ENCODE results near the gene TTI1.

The TTI1 gene

GRCh38 chr20:37991157-37991866, 41.9 kb downstream of the TTI1 start:
- DNase-seq (ENCODE audit: extremely low read depth, low read depth), result no peak
- no peak for TF ChIP-seq CTCF (IDR thresholded peaks at IDR 0.05; ENCODE audit: low read depth, low read length, missing control alignments)
- H3K4me3 ChIP-seq (replicated peaks; ENCODE audit: low read depth, low read length), result no peak overlapping the region

GRCh38 chr20:37990571-37991151, 42.6 kb downstream of the TTI1 start:
- TF ChIP-seq CTCF (IDR thresholded peaks at IDR 0.05; ENCODE audit: low read depth, low read length, missing control alignments), result no peak
- no peak for DNase-seq (ENCODE audit: extremely low read depth, low read depth)

DNA sequence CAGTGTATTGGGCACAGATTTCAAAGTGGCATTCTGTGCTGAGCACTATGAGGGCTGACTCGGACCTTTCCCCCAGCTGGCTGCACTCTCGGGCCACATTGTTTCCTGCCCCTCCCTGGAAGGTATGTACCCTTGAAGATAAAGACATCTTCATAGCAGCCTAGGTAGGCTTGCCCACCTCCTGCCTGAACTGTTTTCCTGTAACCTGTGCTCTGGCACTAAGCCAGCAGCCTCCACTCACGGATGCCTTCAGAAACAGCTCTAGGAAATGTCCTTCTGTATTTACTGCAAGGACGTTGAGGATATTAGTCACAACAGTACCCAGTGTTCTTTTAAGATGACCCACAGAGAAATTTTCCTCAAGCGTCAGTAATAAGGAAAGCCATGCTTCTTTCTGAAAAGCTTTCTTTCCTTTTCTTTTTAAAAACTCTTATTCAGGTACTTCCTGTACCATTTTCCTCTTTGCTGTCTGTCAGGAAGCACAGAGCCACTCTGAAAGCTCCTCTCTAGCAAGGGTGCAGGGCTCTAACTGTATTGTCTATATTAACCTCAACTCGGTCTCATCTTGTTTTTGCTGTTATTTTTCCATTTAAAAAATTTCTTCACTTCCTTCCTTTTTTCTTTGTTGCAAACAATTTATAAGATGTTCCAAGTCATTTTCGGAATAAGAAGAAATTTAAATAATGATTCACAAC, 43.5 kb downstream of the TTI1 start:
- H3K4me3 ChIP-seq (replicated peaks; ENCODE audit: low read depth, low read length), result no peak overlapping the region
- DNase-seq (ENCODE audit: extremely low read depth, low read depth), result no peak
- TF ChIP-seq CTCF (IDR thresholded peaks at IDR 0.05; ENCODE audit: low read depth, low read length, missing control alignments), result no peak

More at GRCh38 chr20:37990571-37991151, 42.6 kb downstream of the TTI1 start:
- H3K4me3 ChIP-seq (replicated peaks; ENCODE audit: low read depth, low read length), result no peak overlapping the region

DNA sequence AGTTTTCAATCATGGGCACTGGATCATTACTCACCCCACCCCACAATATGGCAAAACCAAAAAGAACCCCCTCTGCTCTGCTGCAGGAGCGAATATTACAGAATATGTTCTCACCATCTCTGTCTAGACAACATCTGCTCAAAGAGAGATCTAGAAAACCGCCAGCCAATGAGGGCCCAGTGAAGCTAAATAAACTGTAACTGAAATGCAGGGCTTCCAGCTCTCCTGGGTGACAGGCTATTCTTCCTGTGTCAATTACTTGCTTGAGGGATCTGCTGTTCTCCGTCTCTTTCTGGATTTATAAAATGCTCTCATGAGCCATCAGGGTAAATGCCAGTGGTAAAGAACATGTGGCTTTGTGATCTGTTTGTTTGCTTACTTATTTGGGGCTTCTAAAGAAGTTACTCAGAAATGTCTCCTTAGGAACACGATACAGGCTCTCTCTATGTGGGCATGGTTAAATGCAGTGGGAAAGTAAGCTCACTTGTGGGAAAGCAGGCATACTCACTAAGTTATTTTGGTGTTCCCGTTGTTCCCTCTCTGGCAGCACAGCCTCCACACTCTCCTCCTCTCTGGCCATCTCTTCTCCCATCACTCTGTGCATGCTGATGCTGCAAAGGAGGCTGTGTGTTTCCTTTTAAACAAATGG, 44.8 kb downstream of the TTI1 start:
- TF ChIP-seq CTCF (IDR thresholded peaks at IDR 0.05; ENCODE audit: low read depth, low read length, missing control alignments), result no peak
- H3K4me3 ChIP-seq (replicated peaks; ENCODE audit: low read depth, low read length), result no peak overlapping the region
- DNase-seq (ENCODE audit: extremely low read depth, low read depth), result no peak

GRCh38 chr20:37987602-37988290, 45.5 kb downstream of the TTI1 start:
- no peak for DNase-seq (ENCODE audit: extremely low read depth, low read depth)
- H3K4me3 ChIP-seq (replicated peaks; ENCODE audit: low read depth, low read length), result no peak overlapping the region
- no peak for TF ChIP-seq CTCF (IDR thresholded peaks at IDR 0.05; ENCODE audit: low read depth, low read length, missing control alignments)

DNA sequence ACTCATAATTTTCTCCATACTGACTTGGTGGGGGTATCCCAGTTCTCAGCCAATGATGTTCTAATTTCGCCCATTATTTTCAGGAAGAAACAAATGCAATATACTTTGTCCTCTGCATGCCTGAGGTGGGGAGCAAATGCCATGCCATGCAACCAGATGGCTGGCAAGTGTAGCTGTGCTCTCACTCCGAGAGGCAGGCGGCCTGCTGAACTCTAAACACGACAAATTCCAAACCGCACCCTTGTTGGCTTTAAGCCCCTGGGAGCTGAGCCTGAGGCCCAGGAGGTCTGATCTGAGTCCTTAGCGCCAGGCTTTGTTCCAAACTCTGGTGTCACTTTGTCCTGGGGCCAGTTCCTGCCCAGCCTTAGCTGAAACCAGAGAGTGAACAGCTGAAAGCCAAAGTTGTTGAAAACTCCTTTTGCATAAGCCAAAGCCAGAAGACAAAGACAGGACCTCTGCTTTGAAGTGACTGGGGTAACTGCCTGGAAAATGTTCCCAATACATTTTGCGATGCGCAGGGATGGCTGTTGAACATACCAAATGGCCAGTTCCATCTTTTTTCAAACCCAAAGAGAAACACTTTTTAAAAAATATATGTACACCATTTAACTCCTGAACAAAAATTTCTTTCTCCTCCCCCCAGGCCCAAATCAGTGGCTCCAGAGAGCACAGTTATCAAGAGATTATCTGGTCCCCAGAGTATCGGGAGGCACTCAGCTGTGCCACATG, 46.2 kb downstream of the TTI1 start:
- DNase-seq (ENCODE audit: extremely low read depth, low read depth), result no peak
- no peak overlapping the region for H3K4me3 ChIP-seq (replicated peaks; ENCODE audit: low read depth, low read length)
- TF ChIP-seq CTCF (IDR thresholded peaks at IDR 0.05; ENCODE audit: low read depth, low read length, missing control alignments), result no peak
